Smooth muscle cell of the brain vasculature (primary cell): Measurements from ENCODE around the gene GRXCR2.
"Not testable (repeated sequence)": the region's sequence is repeated elsewhere in the genome, so short reads cannot be mapped to it uniquely, and the experiment has no call there.

Source experiments
- DNase-seq: peaks from one replicate; pipeline ENCODE4 v3.0.0-alpha.2; 2012; ENCODE audit warnings: low read depth, low spot score

The GRXCR2 gene

GRCh38 chr5:145887217-145887616 lies 14.4 kb upstream of the GRXCR2 start:
- DNase-seq: no peak

GRCh38 chr5:145874765-145875164 lies 2.0 kb upstream of the GRXCR2 start:
- DNase-seq: no peak

- DNase-seq: no peak
Measured at GRCh38 chr5:145872486-145872885, 328 bp downstream of the GRXCR2 start.

GRCh38 chr5:145869753-145870152 lies 3.1 kb downstream of the GRXCR2 start:
- no peak for DNase-seq

- DNase-seq: no peak
Measured at GRCh38 chr5:145867806-145868205, 5.0 kb downstream of the GRXCR2 start.

GRCh38 chr5:145864432-145864831 lies 8.4 kb downstream of the GRXCR2 start:
- DNase-seq: not testable (repeated sequence)

- no peak for DNase-seq
Measured at GRCh38 chr5:145863003-145863402, 9.8 kb downstream of the GRXCR2 start.

GRCh38 chr5:145859897-145860296 lies 12.9 kb downstream of the GRXCR2 start:
- DNase-seq: no peak

GRCh38 chr5:145859453-145859852 lies 13.4 kb downstream of the GRXCR2 start:
- no peak for DNase-seq

GRCh38 chr5:145858959-145859358 lies 13.9 kb downstream of the GRXCR2 start:
- no peak for DNase-seq

- peak; percentile 44 for DNase-seq
Measured at GRCh38 chr5:145856285-145856818, 16.5 kb downstream of the GRXCR2 start.

- no peak for DNase-seq
Measured at GRCh38 chr5:145855763-145856267, 17.0 kb downstream of the GRXCR2 start.

GRCh38 chr5:145854651-145855258 lies 18.1 kb downstream of the GRXCR2 start:
- DNase-seq: no peak

GRCh38 chr5:145853781-145854376 lies 18.9 kb downstream of the GRXCR2 start:
- DNase-seq: no peak

GRCh38 chr5:145852990-145853389 lies 19.8 kb downstream of the GRXCR2 start:
- DNase-seq: no peak

- DNase-seq: no peak
Measured at GRCh38 chr5:145848854-145849253, 24.0 kb downstream of the GRXCR2 start.

- DNase-seq: no peak
Measured at GRCh38 chr5:145847499-145848497, 25.0 kb downstream of the GRXCR2 start.

- DNase-seq: no peak
Measured at GRCh38 chr5:145846081-145846480, 26.7 kb downstream of the GRXCR2 start.

GRCh38 chr5:145841299-145841698 lies 31.5 kb downstream of the GRXCR2 start:
- DNase-seq: no peak

GRCh38 chr5:145840458-145841132 lies 32.2 kb downstream of the GRXCR2 start:
- DNase-seq: no peak

- DNase-seq: no peak
Measured at GRCh38 chr5:145838276-145838675, 34.5 kb downstream of the GRXCR2 start.
